D341Med (cell line): ENCODE measurements around the gene ZNF628.
"Not testable (repeated sequence)": the region's sequence is repeated elsewhere in the genome, so short reads cannot be mapped to it uniquely, and the experiment has no call there.

Experiments used
- DNase-seq: peaks from one replicate; pipeline ENCODE4 v3.0.0; 2012; ENCODE audit warnings: low spot score

Gene ZNF628

GRCh38 chr19:55484593-55485438 lies 8.4 kb downstream of the ZNF628 start, which contains the start of gene NAT14:
Gene NAT14, plus strand, starts transcription at chr19:55485188. Its CDS starts 521 bp downstream, at chr19:55485709.
- DNase-seq, result peak; percentile 98

- DNase-seq, result no peak
Observed at GRCh38 chr19:55485439-55486011, 9.1 kb downstream of the ZNF628 start.

GRCh38 chr19:55486043-55486970 lies 9.9 kb downstream of the ZNF628 start:
- peak; percentile 36 for DNase-seq

- no peak for DNase-seq
Observed at GRCh38 chr19:55486971-55487923, 10.8 kb downstream of the ZNF628 start.

GRCh38 chr19:55487924-55488687 lies 11.7 kb downstream of the ZNF628 start, which contains the start of gene SSC5D:
Gene SSC5D, plus strand, starts transcription at chr19:55488436. Its CDS starts 154 bp downstream, at chr19:55488590.
- DNase-seq, result peak; percentile 41

GRCh38 chr19:55488986-55489710 lies 12.7 kb downstream of the ZNF628 start:
- peak; percentile 40 for DNase-seq

GRCh38 chr19:55489711-55490477 lies 13.5 kb downstream of the ZNF628 start:
- peak; percentile 30 for DNase-seq

GRCh38 chr19:55490478-55491432 lies 14.3 kb downstream of the ZNF628 start:
- peak; percentile 32 for DNase-seq

GRCh38 chr19:55491546-55492360 lies 15.3 kb downstream of the ZNF628 start:
- DNase-seq, result peak; percentile 29

GRCh38 chr19:55492362-55492944 lies 16.0 kb downstream of the ZNF628 start:
- peak; percentile 38 for DNase-seq

GRCh38 chr19:55493052-55493644 lies 16.7 kb downstream of the ZNF628 start:
- DNase-seq, result no peak

GRCh38 chr19:55493645-55494171 lies 17.3 kb downstream of the ZNF628 start:
- DNase-seq, result no peak

- peak; percentile 33 for DNase-seq
Observed at GRCh38 chr19:55494172-55494761, 17.9 kb downstream of the ZNF628 start.

GRCh38 chr19:55495646-55496349 lies 19.4 kb downstream of the ZNF628 start:
- no peak for DNase-seq

GRCh38 chr19:55496820-55497219 lies 20.4 kb downstream of the ZNF628 start:
- not testable (repeated sequence) for DNase-seq
